ENCODE measurements around the gene SREBF1. TPM values are rescaled to one million over a fixed set of nuclear protein-coding genes. Genes with fewer than 3 reads are reported as not detected.

Gene SREBF1
- total RNA-seq, 1 experiment from 2014 or later, result 52.0 TPM

GRCh38 chr17:17778308-17779014 is 58.3 kb downstream of the SREBF1 start:
- Histone ChIP-seq H2AFZ (ENCODE audit: low read length) (no peak overlapping the region), H3K27ac (ENCODE audit: low read length) (peak overlapping the region; percentile 55), H3K4me3 (ENCODE audit: low read length) (no peak overlapping the region), H3K9me2 (replicated peaks; ENCODE audit: insufficient read depth, low read length) (no peaks in the 10 kb centered on the region), H3K9ac (ENCODE audit: low read length) (no peak overlapping the region), H3K4me1 (ENCODE audit: low read length) (peaks cover 75% of the 10 kb centered on the region), H3K4me2 (ENCODE audit: low read depth, low read length, poor library complexity, severe bottlenecking) (no peak overlapping the region), H3K9me3 (ENCODE audit: low read length) (no peaks in the 10 kb centered on the region), H3K79me2 (ENCODE audit: low read length) (peaks cover 43% of the 10 kb centered on the region), H3K27me3 (ENCODE audit: low read length) (no peaks in the 10 kb centered on the region), H4K20me1 (ENCODE audit: insufficient read depth, low read depth, low read length) (no peaks in the 10 kb centered on the region), H3K36me3 (ENCODE audit: insufficient read depth, low read length) (no peaks in the 10 kb centered on the region)
- DNase-seq, result no peak

- Histone ChIP-seq H4K20me1 (ENCODE audit: insufficient read depth, low read depth, low read length) (no peaks in the 10 kb centered on the region), H3K4me3 (ENCODE audit: low read length) (no peak overlapping the region)
- no peak for DNase-seq
Measured at GRCh38 chr17:17776889-17777288, 59.9 kb downstream of the SREBF1 start.

GRCh38 chr17:17774009-17774881 is 62.5 kb downstream of the SREBF1 start:
- Histone ChIP-seq H3K36me3 (ENCODE audit: insufficient read depth, low read length) (no peaks in the 10 kb centered on the region), H3K27me3 (ENCODE audit: low read length) (no peaks in the 10 kb centered on the region)

More at GRCh38 chr17:17776889-17777288, 59.9 kb downstream of the SREBF1 start:
- peak overlapping the region; percentile 55 for H3K27ac ChIP-seq (ENCODE audit: low read length)
- H3K9me2 ChIP-seq (replicated peaks; ENCODE audit: insufficient read depth, low read length), result no peaks in the 10 kb centered on the region
- H3K36me3 ChIP-seq (ENCODE audit: insufficient read depth, low read length), result no peaks in the 10 kb centered on the region
- peaks cover 54% of the 10 kb centered on the region for H3K79me2 ChIP-seq (ENCODE audit: low read length)
- H3K4me1 ChIP-seq (ENCODE audit: low read length), result peaks cover 78% of the 10 kb centered on the region
- H3K4me2 ChIP-seq (ENCODE audit: low read depth, low read length, poor library complexity, severe bottlenecking), result no peak overlapping the region
- no peak overlapping the region for H2AFZ ChIP-seq (ENCODE audit: low read length)
- H3K27me3 ChIP-seq (ENCODE audit: low read length), result no peaks in the 10 kb centered on the region
- no peaks in the 10 kb centered on the region for H3K9me3 ChIP-seq (ENCODE audit: low read length)
- no peak overlapping the region for H3K9ac ChIP-seq (ENCODE audit: low read length)

DNA sequence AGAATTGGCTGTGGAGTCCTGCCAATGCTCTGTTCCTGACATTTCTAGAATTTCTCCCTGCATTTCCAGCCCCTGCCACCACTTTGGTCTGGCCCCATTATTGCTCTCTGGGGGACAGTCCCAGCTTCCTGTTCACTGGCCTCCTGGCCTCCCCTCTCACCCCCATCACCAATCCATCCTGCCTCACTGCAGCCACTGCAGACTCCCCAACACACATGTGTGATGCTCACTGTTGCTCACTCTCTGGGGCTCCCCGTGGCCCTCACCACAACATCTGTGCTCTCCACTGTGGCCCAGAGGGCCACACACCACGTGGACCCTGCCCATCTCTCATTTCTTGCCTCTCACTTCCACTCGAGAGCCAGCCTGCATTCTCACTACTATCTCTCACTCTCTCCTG is 64.6 kb downstream of the SREBF1 start:
- peaks cover 69% of the 10 kb centered on the region for H3K79me2 ChIP-seq (ENCODE audit: low read length)

More at GRCh38 chr17:17774009-17774881, 62.5 kb downstream of the SREBF1 start:
- peak; percentile 68 for DNase-seq
- no peak overlapping the region for H3K4me3 ChIP-seq (ENCODE audit: low read length)
- no peaks in the 10 kb centered on the region for H3K9me3 ChIP-seq (ENCODE audit: low read length)
- H3K79me2 ChIP-seq (ENCODE audit: low read length), result peaks cover 72% of the 10 kb centered on the region
- no peak overlapping the region for H3K4me2 ChIP-seq (ENCODE audit: low read depth, low read length, poor library complexity, severe bottlenecking)
- H4K20me1 ChIP-seq (ENCODE audit: insufficient read depth, low read depth, low read length), result no peaks in the 10 kb centered on the region
- no peak overlapping the region for H2AFZ ChIP-seq (ENCODE audit: low read length)
- no peaks in the 10 kb centered on the region for H3K9me2 ChIP-seq (replicated peaks; ENCODE audit: insufficient read depth, low read length)
- H3K27ac ChIP-seq (ENCODE audit: low read length), result peak overlapping the region; percentile 55
- H3K4me1 ChIP-seq (ENCODE audit: low read length), result peaks cover 84% of the 10 kb centered on the region
- H3K9ac ChIP-seq (ENCODE audit: low read length), result peak overlapping the region; percentile 6; the same call in 1 of the 2 replicates

DNA sequence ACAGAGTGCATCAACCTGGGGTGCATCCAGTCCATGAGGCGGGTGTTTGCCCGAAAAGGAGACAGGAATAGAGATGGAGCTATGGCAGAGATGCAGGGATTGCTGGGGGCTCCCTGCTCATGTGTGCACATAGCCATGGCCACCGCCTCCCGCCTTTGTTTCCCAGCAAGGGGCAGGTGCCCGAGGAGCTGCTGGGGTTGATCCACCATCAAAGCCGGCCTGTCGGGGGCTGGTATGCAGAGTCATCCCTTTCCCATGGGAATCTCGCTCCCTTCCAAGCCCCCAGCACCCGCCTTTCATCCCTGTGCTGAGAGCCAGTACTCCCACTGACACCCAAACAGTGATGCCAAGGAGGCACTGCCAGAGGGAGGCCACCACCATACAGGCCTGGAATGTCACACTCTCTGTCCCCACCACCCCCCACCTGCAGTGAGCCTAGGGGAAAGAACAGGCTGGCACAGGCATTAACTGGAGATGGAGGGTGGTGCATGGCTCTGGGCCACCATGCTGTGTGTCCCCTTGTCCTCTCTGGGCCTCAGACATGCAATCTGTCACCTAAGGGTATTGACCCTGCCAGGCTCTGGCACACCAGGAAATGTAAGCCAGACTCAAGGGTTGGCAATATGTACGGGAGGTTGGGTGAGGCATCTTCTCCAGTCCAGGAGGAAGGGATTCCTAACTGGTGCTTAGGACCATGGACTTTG is 65.1 kb downstream of the SREBF1 start:
- H3K27ac ChIP-seq (ENCODE audit: low read length), result peak overlapping the region; percentile 78
- no peaks in the 10 kb centered on the region for H3K36me3 ChIP-seq (ENCODE audit: insufficient read depth, low read length)
- H3K9me2 ChIP-seq (replicated peaks; ENCODE audit: insufficient read depth, low read length), result no peaks in the 10 kb centered on the region
- no peak overlapping the region for H3K4me3 ChIP-seq (ENCODE audit: low read length)
- no peaks in the 10 kb centered on the region for H3K27me3 ChIP-seq (ENCODE audit: low read length)
- peak overlapping the region; percentile 51 for H3K9ac ChIP-seq (ENCODE audit: low read length)
- DNase-seq, result no peak
- peaks cover 96% of the 10 kb centered on the region for H3K4me1 ChIP-seq (ENCODE audit: low read length)
- H3K9me3 ChIP-seq (ENCODE audit: low read length), result no peaks in the 10 kb centered on the region
- H4K20me1 ChIP-seq (ENCODE audit: insufficient read depth, low read depth, low read length), result no peaks in the 10 kb centered on the region
- peaks cover 66% of the 10 kb centered on the region for H3K79me2 ChIP-seq (ENCODE audit: low read length)
- H2AFZ ChIP-seq (ENCODE audit: low read length), result no peak overlapping the region
- H3K4me2 ChIP-seq (ENCODE audit: low read depth, low read length, poor library complexity, severe bottlenecking), result peak overlapping the region; percentile 31

More for the DNA sequence above, 64.6 kb downstream of the SREBF1 start:
- Histone ChIP-seq H3K9me2 (replicated peaks; ENCODE audit: insufficient read depth, low read length) (no peaks in the 10 kb centered on the region), H3K9ac (ENCODE audit: low read length) (peak overlapping the region; percentile 51), H4K20me1 (ENCODE audit: insufficient read depth, low read depth, low read length) (no peaks in the 10 kb centered on the region), H3K4me2 (ENCODE audit: low read depth, low read length, poor library complexity, severe bottlenecking) (peak overlapping the region; percentile 9), H3K36me3 (ENCODE audit: insufficient read depth, low read length) (no peaks in the 10 kb centered on the region), H3K27ac (ENCODE audit: low read length) (peak overlapping the region; percentile 78), H3K9me3 (ENCODE audit: low read length) (no peaks in the 10 kb centered on the region), H2AFZ (ENCODE audit: low read length) (no peak overlapping the region), H3K4me1 (ENCODE audit: low read length) (peaks cover 96% of the 10 kb centered on the region), H3K4me3 (ENCODE audit: low read length) (no peak overlapping the region), H3K27me3 (ENCODE audit: low read length) (no peaks in the 10 kb centered on the region)
- no peak for DNase-seq

- Histone ChIP-seq H3K4me3 (ENCODE audit: low read length) (peak overlapping the region; percentile 5; the same call in 1 of the 2 replicates), H3K9me3 (ENCODE audit: low read length) (no peaks in the 10 kb centered on the region), H4K20me1 (ENCODE audit: insufficient read depth, low read depth, low read length) (no peaks in the 10 kb centered on the region), H3K27me3 (ENCODE audit: low read length) (no peaks in the 10 kb centered on the region), H3K9me2 (replicated peaks; ENCODE audit: insufficient read depth, low read length) (no peaks in the 10 kb centered on the region), H3K79me2 (ENCODE audit: low read length) (peaks cover 59% of the 10 kb centered on the region), H3K36me3 (ENCODE audit: insufficient read depth, low read length) (no peaks in the 10 kb centered on the region), H3K27ac (ENCODE audit: low read length) (peak overlapping the region; percentile 78), H3K4me1 (ENCODE audit: low read length) (peaks cover 96% of the 10 kb centered on the region), H3K9ac (ENCODE audit: low read length) (peak overlapping the region; percentile 95), H2AFZ (ENCODE audit: low read length) (no peak overlapping the region), H3K4me2 (ENCODE audit: low read depth, low read length, poor library complexity, severe bottlenecking) (peak overlapping the region; percentile 31)
- no peak for DNase-seq
Measured at GRCh38 chr17:17770632-17771044, 66.1 kb downstream of the SREBF1 start.

DNA sequence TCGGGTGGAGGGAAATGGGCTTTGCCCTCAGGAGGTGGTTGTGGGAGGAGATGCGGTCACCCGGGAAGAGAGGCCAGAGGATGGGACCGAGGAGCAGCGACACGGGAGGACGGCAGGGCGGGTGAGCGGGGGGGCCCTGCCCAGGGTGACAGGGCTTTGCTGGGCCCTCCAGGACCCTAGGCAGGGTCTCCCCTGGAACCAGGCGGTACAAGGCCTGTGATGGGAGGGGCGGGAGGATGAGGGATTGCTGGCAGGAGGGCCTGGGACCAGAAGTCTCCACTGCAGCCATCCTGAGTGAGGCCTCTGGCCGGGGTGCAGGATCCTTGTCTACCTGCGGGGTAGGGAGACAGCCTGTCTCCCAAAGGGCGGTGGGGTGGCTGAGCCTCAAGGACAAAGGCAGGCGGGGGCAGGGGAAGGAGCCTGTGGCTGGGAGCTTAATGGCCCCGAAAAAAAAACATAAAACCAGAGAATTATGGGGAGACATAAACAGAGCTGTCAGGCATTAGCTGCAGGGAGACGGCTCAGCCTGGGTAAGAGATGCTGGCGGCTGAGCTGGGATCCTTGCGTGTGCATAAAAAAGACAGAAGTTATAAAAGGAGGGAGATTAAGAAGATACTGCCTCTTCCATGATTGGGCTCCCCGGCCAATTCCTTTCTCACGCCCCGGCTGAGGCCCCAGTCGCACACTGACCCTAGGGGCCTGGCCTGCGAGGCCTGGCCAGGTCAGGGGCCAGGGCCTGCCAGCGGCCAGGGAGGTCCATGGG is 66.7 kb downstream of the SREBF1 start:
- Histone ChIP-seq H3K36me3 (ENCODE audit: insufficient read depth, low read length) (no peaks in the 10 kb centered on the region), H4K20me1 (ENCODE audit: insufficient read depth, low read depth, low read length) (no peaks in the 10 kb centered on the region), H3K9me3 (ENCODE audit: low read length) (no peaks in the 10 kb centered on the region), H3K27me3 (ENCODE audit: low read length) (no peaks in the 10 kb centered on the region), H3K4me3 (ENCODE audit: low read length) (peak overlapping the region; percentile 62; the same call in 1 of the 2 replicates), H3K4me1 (ENCODE audit: low read length) (peaks cover 96% of the 10 kb centered on the region), H2AFZ (ENCODE audit: low read length) (no peak overlapping the region), H3K4me2 (ENCODE audit: low read depth, low read length, poor library complexity, severe bottlenecking) (peak overlapping the region; percentile 81), H3K9me2 (replicated peaks; ENCODE audit: insufficient read depth, low read length) (no peaks in the 10 kb centered on the region), H3K27ac (ENCODE audit: low read length) (peak overlapping the region; percentile 99), H3K79me2 (ENCODE audit: low read length) (peaks cover 58% of the 10 kb centered on the region), H3K9ac (ENCODE audit: low read length) (peak overlapping the region; percentile 95)
- DNase-seq, result no peak

Data from Karpas-422 (cell line).